ENCODE measurements around the gene ARFRP1.

ARFRP1 gene

DNA sequence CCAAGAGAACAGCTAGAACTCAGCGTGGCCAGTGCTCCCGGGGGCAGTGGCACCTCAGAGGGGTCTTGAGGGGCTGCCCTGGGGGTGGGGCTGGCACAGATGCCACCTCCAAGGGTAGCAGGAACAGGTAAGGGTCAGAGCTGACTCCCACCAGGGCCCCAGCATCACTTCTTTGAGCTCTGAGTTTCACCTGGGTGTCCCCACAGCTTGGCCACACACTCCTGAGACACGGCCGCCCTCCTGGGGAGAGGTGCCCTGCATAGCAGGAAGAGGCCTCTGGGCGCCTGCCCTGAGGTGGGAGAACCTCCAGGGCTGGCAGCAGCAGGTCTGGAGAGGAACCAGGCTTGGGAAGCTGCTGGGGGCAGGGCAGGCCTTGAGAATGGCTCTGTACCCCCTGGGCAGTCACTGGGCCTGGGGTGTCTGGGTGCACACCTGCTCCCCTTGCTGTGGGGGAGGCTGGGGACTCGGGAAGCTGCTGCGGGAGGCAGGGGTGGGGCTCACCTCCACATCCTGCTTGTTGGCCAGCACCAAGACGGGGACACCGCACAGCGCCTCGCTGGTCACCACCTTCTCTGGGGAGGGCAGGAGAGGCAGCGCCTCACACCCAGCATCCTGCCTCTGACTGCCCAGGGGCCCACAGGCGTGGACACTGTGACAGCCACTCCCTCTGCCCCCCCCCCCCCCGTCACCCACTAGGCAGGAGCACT is 6.3 kb downstream of the ARFRP1 start:
- DNase-seq = no peak

DNA sequence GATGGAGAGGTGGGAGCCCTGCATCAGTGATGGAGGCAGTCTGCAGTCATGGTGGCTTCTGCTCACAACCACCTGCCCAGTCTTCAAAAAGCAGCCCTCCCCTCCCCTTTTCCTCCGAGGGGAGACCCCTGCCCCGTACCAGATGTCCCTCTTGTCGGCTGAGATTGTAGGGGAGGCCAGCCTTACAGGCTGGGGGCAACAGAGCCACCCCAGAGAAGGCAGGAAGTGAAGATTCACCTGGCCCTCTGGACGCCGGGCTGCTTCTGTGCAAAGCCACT is 6.8 kb downstream of the ARFRP1 start:
- no peak for DNase-seq

DNA sequence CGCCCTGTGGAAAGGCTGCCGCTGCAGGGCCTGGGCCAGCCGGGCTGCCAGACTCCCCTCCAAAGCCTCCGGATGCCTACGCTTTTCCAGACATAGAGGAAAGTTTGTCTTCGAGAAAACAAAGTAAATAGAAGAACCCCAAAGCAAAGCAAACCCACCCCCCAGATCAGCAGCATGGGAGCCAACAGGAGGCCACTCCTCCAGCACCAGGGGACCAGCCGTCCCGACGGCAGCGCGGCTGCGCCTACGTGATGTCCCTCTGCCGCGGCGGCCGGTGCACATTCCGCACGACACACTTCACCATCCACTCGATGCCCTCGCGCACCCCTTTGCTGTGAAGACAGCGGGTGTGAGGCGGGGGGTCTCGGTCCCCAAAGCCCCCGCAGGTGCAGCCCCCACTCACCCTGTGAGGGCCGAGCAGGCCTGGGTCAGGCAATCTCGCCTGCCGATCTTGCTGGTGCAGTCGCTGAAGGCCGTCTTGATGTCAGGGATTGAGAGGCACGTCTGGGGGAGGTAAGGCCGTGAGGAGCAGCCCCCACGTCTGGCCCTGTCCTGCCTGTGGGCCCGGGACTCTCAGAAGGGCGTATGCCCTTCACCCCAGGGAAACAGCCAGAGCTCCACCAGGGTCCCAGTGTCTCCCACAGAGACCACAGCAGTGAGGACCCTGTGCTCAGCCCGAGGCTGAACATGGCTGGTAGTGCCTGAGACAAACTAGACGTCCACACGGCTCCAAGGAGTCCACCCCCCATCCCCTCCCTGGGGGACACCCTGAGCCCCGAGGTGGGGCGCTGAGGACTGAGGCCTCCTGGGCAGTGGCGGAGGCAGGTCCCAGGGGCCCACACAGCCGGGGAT is 7.4 kb downstream of the ARFRP1 start:
- DNase-seq = no peak

DNA sequence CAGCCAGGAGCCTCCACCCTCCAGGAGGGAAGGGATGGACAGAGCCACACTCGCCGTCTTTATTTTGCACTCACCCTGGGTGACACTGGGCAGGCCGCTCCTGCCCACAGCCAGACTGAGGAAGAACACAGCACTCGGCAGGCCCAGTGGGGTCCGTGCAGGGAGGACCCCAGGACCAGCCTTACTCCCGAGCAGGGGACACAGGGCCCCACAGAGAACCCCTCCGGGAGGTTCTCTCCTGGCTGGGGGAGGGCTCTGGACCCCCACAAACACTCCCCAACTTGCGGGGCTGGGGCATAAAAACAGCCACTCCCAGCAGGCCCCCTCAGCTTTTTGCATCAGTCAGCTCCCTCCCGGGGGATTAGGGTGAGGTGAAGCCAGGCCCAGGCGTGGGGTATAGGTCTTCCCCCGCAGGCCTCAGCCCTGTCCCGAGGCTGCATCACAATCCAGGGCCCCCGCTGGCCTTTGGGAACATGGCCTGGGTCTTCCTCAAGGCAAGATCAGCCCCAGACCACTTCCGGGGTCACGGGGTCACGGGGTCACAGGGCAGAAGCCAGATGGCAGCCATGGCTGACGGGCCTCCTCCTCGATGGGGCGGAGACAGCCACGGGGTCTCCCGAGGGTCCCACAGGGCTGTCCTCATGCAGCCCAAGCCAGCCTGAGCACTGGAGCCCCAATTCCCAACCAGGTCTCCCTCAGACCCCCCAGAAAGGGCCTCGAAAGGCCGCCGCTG is 8.1 kb downstream of the ARFRP1 start:
- no peak for DNase-seq

DNA sequence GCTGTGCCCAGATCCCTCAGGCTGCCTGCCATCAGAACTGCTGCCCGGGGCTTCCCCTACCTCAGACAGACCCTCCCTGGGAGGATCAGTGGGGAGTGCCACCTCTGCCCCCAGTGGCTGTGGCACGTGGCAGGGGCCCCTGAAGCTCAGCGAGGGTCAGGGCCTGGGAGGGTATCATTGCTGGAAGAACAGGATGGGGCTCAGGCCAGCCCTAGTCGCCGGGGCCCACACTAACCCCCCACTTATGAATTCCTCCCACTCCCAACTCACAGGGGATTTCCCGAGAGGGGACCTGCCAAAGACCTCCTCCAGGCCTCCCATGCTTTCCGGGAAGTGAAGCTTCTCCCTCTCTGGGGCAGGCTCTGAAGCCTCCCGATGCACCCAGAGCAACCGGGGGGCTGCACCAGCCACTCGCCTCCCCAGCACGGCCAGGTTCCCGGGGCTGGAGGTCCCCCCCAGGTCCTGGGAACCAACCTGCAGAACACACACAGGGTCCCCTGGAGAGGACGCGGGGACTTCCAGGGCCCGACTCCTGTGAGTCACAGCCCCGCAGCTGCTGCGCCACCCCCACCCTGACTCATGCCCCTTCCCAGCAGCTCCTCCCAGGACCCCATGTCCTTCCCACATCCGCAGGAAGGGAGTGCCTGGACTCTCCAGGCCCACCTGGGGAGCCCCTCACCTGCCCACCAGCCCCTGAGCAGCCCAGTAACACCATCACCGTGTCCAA is 8.9 kb downstream of the ARFRP1 start:
- DNase-seq = peak; percentile 69

DNA sequence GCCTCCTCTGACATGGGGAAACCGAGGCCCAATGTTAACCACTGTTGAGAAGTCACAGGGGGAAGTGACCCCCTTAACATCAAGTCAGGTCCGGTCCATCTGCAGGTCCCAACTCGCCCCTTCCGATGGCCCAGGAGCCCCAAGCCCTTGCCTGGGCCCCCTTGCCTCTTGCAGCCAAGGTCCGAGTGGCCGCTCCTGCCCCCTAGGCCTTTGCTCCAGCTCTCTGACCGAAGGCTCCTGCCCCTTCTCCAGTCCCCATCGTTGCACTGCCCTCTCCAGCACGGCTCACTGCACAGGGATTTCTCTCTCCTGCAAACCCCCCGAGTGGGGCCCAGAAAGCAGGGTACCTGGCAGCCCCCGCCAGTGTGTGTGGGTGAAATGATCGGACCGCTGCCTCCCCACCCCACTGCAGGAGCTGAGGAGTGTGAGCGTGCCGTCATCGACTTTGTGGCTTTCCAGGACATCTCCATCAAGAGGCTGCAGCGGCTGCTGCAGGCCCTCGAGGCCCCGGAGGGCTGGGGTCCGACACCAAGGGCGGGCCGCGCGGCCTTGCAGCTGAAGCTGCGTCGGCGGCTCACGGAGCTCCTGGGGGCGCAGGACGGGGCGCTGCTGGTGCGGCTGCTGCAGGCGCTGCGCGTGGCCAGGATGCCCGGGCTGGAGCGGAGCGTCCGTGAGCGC is 9.8 kb downstream of the ARFRP1 start:
- DNase-seq = no peak

DNA sequence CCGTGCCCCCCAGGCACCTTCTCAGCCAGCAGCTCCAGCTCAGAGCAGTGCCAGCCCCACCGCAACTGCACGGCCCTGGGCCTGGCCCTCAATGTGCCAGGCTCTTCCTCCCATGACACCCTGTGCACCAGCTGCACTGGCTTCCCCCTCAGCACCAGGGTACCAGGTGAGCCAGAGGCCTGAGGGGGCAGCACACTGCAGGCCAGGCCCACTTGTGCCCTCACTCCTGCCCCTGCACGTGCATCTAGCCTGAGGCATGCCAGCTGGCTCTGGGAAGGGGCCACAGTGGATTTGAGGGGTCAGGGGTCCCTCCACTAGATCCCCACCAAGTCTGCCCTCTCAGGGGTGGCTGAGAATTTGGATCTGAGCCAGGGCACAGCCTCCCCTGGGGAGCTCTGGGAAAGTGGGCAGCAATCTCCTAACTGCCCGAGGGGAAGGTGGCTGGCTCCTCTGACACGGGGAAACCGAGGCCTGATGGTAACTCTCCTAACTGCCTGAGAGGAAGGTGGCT is 10.4 kb downstream of the ARFRP1 start:
- no peak for DNase-seq

DNA sequence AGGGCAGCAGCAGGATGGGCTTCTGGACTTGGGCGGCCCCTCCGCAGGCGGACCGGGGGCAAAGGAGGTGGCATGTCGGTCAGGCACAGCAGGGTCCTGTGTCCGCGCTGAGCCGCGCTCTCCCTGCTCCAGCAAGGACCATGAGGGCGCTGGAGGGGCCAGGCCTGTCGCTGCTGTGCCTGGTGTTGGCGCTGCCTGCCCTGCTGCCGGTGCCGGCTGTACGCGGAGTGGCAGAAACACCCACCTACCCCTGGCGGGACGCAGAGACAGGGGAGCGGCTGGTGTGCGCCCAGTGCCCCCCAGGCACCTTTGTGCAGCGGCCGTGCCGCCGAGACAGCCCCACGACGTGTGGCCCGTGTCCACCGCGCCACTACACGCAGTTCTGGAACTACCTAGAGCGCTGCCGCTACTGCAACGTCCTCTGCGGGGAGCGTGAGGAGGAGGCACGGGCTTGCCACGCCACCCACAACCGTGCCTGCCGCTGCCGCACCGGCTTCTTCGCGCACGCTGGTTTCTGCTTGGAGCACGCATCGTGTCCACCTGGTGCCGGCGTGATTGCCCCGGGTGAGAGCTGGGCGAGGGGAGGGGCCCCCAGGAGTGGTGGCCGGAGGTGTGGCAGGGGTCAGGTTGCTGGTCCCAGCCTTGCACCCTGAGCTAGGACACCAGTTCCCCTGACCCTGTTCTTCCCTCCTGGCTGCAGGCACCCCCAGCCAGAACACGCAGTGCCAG is 11.0 kb downstream of the ARFRP1 start, which contains the start of gene TNFRSF6B:
TNFRSF6B (plus strand) TSS at position 25 of the 729 bp plus-strand sequence; CDS start at position 141, 116 bp downstream.
- DNase-seq = no peak

DNA sequence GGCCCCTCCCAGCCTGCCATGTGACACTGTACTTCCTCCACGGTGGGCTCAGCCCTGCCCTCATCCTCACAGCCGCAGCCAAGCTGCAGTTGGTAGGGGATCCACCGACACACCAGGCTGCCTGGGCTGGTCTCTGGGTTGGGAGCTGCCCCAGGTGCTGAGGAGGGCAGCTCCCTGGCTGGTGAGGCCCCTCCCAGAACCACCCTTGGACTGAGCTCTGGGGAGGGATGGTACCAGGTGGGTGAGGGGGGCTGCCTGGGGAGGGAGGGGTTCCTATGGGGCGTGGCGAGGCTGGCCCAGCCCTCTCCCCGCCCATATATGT is 11.5 kb downstream of the ARFRP1 start:
- no peak for DNase-seq

DNA sequence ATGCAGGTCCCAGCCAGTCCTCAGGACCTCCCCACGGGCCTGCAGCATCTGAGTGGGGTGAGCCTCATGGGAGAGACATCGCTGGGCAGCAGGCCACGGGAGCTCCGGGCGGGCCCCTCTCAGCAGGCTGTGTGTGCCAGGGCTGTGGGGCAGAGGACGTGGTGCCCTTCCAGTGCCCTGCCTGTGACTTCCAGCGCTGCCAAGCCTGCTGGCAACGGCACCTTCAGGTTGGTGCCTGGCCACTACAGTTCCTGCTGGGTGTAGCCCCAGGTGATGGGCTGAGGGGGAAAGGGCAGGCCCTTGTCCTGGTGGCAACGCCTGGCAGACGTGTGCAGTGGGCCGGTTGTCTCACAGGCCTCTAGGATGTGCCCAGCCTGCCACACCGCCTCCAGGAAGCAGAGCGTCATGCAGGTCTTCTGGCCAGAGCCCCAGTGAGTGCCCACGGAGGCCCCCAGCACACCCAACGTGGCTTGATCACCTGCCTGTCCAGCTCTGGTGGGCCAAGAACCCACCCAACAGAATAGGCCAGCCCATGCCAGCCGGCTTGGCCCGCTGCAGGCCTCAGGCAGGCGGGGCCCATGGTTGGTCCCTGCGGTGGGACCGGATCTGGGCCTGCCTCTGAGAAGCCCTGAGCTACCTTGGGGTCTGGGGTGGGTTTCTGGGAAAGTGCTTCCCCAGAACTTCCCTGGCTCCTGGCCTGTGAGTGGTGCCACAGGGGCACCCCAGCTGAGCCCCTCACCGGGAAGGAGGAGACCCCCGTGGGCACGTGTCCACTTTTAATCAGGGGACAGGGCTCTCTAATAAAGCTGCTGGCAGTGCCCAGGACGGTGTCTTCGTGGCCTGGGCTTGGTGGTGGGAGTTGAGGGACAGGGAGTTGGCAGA is 12.1 kb downstream of the ARFRP1 start:
- no peak for DNase-seq

DNA sequence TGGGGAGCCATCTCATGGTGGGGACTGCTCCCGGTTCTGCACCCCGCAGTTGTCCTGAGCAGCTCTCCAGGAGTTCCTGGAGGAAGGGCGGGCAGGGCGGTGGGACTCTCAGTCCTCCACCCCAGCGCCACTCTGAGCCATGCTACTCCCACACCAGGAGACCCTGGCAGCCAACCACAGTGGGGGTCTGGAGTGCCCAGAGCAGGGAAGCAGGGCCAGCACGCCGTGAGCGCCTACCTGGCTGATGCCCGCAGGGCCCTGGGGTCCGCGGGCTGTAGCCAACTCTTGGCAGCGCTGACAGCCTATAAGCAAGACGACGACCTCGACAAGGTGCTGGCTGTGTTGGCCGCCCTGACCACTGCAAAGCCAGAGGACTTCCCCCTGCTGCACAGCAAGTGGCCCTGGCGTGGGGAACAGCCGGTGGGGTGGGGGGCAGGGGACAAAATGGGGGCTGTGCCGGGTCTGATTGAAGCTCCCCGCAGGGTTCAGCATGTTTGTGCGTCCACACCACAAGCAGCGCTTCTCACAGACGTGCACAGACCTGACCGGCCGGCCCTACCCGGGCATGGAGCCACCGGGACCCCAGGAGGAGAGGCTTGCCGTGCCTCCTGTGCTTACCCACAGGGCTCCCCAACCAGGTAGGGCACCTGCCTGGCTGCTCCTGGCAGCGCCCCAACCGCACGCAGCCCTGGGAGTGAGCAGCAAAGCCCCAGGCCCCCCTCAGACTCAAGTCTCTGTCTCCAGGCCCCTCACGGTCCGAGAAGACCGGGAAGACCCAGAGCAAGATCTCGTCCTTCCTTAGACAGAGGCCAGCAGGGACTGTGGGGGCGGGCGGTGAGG is 13.0 kb downstream of the ARFRP1 start:
- no peak for DNase-seq

DNA sequence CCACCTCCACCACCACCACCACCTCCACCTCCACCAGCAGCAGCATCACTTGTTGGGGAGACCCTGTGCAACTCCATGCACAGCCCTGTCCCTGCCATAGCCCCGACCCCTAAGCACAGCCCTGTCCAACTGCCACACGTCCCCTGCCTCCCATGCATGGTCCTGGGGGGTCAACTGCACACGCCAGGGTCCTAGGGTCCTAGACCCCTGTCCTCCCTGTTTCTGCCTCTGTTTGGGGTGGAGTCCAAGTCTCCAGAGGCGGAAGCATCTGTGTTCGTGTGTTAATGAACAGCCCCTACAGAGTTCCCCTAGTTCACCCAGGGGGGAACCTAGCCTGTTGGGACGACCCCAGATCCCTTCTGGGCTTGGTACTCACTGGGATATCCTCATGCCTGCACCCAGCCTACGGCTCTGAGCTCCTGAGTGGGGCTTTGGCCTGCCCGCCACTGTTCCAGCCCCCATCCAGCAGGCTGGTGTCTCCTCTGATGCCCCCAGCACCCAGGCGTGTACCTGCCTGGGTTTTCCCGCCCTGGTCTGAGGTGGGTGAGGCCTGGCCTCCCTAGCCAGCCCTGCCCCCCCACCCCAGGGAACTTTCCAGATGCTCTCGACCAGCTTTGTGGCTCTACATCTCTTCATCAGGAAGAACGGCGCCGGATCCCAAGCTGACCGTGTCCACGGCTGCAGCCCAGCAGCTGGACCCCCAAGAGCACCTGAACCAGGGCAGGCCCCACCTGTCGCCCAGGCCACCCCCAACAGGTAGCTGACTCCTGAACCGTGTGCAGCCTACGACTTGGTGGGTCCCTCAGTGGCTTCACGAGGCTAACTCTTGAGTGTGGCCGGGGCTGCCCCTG is 13.8 kb downstream of the ARFRP1 start:
- no peak for DNase-seq

DNA sequence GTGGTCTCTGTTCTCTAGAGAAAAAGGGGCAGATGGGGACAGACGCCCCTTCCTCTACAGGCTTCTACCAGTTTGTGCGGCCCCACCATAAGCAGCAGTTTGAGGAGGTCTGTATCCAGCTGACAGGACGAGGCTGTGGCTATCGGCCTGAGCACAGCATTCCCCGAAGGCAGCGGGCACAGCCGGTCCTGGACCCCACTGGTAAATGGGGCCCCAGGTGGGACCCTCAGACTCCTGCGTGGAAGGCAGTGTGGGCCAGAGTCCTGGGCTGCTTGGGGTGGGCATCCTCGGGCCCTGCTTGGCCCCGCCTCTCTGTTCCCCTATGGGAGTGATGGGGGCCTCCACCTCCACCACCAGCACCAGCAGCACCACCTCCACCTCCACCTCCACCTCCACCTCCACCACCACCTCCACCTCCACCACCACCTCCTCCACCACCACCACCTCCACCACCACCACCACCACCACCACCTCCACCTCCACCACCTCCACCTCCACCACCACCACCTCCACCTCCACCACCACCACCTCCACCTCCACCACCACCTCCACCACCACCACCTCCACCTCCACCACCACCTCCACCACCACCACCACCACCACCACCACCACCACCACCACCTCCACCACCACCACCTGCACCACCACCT is 14.6 kb downstream of the ARFRP1 start:
- no peak for DNase-seq

DNA sequence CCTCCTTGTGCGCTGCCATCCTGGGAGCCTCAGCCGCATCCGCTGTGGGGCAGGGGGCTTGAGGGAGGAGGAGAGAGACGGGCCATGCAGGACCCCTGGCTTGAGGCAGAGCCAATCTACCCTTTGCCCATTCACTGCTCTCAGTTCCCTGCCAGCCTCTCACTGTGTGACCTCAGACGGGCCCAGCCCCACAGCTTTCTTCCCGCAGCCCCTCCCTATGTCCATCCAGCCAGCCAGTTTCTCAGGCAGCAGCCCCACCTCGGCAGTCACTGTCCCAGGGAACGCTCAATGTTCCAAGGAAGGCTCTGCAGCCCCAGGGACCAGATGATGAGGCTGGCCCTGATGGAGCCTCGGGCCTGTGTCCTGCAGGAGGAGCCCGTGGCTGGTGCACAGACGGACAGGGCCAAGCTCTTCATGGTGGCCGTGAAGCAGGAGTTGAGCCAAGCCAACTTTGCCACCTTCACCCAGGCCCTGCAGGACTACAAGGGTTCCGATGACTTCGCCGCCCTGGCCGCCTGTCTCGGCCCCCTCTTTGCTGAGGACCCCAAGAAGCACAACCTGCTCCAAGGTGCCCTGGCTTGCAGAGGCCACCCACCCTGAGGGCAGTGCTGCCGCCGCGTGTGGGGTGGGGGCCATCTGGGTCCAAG is 15.2 kb downstream of the ARFRP1 start:
- DNase-seq = no peak

DNA sequence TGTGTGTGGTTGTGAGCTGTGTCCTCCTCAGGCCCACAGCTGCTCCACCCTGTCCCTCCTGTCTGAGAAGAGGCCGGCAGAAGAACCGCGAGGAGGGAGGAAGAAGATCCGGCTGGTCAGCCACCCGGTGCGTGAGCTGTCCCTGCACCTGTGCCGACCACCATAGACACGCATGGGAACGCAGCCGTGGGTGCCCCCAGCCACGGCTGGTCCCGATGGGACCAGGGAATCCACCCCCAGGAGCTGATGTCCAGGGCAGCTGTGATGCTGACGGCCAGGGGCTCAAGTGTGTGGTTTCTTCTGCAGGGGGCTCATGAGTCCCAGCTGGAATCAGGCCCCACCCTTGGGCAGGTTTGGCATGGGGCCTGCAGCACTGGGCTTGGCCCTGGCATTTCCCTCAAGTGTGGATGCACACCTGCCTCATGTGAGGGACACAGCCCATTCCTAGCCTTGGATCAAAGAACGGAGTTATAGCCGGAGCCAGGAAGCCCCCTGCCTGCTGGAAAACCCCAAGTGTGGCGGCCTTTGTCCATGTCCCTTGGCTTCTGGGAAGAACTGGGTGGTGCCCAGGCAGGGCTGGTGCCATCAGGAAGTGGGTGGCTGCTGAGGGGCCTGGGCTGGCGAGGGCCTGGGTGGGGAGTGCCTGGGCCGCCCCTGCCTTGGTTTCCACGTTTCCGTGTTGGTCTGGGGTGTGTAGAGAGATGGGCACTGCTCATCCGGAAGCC is 15.9 kb downstream of the ARFRP1 start:
- no peak for DNase-seq

DNA sequence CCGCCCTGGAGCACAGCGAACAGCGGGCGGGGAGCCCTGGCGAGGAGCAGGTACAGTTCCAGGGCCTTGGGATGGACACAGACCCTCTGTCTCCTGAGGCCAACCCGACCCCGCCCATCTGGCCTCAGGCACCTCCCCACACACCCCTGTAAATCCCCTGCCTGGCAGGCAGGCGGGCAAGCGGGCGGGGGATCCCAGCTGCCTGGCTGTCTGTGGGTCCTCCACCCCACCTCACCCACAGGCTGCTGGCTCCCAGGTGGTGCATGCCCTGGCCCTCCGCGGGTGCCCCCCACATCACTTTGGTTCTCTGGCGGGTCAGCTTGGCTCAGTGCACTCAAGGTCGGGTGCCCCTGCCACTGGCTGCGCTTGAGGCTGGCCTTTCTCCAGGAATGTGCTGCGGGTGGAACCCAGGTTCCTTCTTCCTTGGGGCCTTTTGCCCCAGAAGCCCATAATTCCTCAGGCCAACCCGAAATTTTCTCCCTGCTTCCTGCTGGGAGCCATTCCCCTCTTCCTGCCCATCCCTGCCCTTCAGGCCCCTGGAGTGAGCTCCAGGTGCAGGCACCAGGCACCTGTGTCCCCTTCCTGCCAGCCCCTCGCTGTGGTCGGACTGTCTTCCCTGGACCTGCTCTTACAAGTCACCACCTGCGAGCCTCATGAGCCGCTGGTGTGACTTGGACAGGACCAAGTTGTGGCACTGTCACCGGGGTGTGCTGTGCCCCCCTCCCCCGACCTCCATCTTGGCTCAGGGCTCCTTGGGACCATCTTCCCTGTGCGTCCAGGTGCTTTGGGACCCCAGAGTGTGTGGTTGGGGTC is 16.7 kb downstream of the ARFRP1 start:
- no peak for DNase-seq

All from stimulated activated CD4-positive, alpha-beta T cell treated with anti-CD3 and anti-CD28 coated beads, Interleukin-4, amount 100 ng/mL, for 24 hours (primary cell).